ENCODE results near the gene ADAMTS5.

DNA sequence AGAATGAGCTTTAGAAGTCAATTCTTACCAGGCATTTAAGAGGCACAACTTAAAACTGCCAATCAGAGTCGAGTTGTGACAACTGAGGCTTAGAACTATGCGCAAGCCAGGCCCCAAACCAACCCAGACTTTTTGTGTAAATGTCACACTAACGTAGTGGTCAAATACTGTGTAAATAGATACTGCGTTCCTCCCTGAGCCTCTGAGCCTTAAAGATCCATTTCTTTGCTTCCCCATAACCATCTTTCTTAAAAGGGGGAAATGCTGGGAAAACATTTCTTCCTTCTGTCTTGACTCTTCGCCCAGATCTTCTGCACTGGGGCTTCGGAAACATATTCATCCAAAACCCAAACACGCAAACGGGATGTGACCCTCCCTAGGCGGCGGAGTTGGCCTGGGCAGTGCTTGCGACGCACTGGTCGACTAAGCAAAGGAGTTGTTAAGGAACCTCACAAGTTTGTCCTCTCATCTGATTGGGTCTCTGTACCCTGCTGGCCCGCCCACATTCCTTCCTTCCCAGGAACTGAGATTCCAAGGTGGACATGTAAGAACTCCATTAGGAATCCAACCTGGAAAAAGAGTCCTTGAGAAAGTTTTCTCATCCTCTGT is 2.6 kb downstream of the ADAMTS5 start:
- no peak for TF ChIP-seq POLR2A (IDR thresholded peaks at IDR 0.05)
- TF ChIP-seq, protein P1, sequence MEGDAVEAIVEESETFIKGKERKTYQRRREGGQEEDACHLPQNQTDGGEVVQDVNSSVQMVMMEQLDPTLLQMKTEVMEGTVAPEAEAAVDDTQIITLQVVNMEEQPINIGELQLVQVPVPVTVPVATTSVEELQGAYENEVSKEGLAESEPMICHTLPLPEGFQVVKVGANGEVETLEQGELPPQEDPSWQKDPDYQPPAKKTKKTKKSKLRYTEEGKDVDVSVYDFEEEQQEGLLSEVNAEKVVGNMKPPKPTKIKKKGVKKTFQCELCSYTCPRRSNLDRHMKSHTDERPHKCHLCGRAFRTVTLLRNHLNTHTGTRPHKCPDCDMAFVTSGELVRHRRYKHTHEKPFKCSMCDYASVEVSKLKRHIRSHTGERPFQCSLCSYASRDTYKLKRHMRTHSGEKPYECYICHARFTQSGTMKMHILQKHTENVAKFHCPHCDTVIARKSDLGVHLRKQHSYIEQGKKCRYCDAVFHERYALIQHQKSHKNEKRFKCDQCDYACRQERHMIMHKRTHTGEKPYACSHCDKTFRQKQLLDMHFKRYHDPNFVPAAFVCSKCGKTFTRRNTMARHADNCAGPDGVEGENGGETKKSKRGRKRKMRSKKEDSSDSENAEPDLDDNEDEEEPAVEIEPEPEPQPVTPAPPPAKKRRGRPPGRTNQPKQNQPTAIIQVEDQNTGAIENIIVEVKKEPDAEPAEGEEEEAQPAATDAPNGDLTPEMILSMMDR (IDR thresholded peaks at IDR 0.05) = no peak
